ENCODE data around the gene CNGB1.
"Not testable (repeated sequence)": the region's sequence is repeated elsewhere in the genome, so short reads cannot be mapped to it uniquely, and the experiment has no call there.

CNGB1 gene

GRCh38 chr16:57970970-57971369 is at the start of gene CNGB1:
Gene CNGB1, minus strand, starts transcription at chr16:57971128. Its CDS starts 3,842 bp downstream, at chr16:57967286.
- no peak for DNase-seq

- DNase-seq: no peak
These were observed 49.1 kb upstream of the CNGB1 start for GRCh38 chr16:58019866-58020538.

- DNase-seq: no peak
These were observed 47.9 kb upstream of the CNGB1 start for GRCh38 chr16:58018803-58019202.

GRCh38 chr16:58016840-58017446 is 46.0 kb upstream of the CNGB1 start:
- no peak for DNase-seq

GRCh38 chr16:58013201-58013956 is 42.5 kb upstream of the CNGB1 start:
- DNase-seq: no peak

GRCh38 chr16:58012481-58012880 is 41.6 kb upstream of the CNGB1 start:
- DNase-seq: no peak

GRCh38 chr16:58011652-58012051 is 40.7 kb upstream of the CNGB1 start:
- DNase-seq: no peak

- no peak for DNase-seq
These were observed 40.0 kb upstream of the CNGB1 start for GRCh38 chr16:58010886-58011285.

- DNase-seq: no peak
These were observed 39.0 kb upstream of the CNGB1 start for GRCh38 chr16:58009856-58010416.

- not testable (repeated sequence) for DNase-seq
These were observed 33.8 kb upstream of the CNGB1 start for GRCh38 chr16:58004736-58005135.

GRCh38 chr16:58002936-58003335 is 32.0 kb upstream of the CNGB1 start:
- DNase-seq: no peak

GRCh38 chr16:58002416-58002800 is 31.5 kb upstream of the CNGB1 start:
- no peak for DNase-seq

- DNase-seq: no peak
These were observed 31.0 kb upstream of the CNGB1 start for GRCh38 chr16:58001781-58002415.

GRCh38 chr16:58000706-58001676 is 30.1 kb upstream of the CNGB1 start, which contains the start of gene USB1:
Gene USB1, plus strand, starts transcription at chr16:58001407. Its CDS starts 77 bp downstream, at chr16:58001484.
- peak in 1 of 2 experiments; percentile 34 for DNase-seq

GRCh38 chr16:57999971-58000705 is 29.2 kb upstream of the CNGB1 start, which contains the start of gene ZNF319:
Gene ZNF319, minus strand, starts transcription at chr16:58000672. Its CDS starts 2,407 bp downstream, at chr16:57998265.
- no peak for DNase-seq

GRCh38 chr16:57999366-57999970 is 28.5 kb upstream of the CNGB1 start:
- no peak for DNase-seq

GRCh38 chr16:57998992-57999365 is 28.1 kb upstream of the CNGB1 start:
- DNase-seq: no peak

- DNase-seq: no peak
These were observed 27.6 kb upstream of the CNGB1 start for GRCh38 chr16:57998486-57998885.

GRCh38 chr16:57997528-57998265 is 26.8 kb upstream of the CNGB1 start:
- DNase-seq: no peak

GRCh38 chr16:57997176-57997527 is 26.2 kb upstream of the CNGB1 start:
- no peak for DNase-seq
